Hepatocyte (in vitro differentiated cells): Measurements from ENCODE around the gene FAM151B.

Experiments
- CTCF ChIP-seq: fragments of 200-600 bp; sonication (generic); IDR thresholded peaks from 2 replicates; pipeline ENCODE4 v1.5.1; 2016; ENCODE audit warnings: antibody characterized with exemption, mild to moderate bottlenecking; ENCODE audit not compliant: poor library complexity
- EZH2 ChIP-seq: fragments of 200-600 bp; sonication (generic); IDR thresholded peaks from 2 replicates; pipeline ENCODE4 v1.6.1; 2016; ENCODE audit warnings: antibody characterized with exemption, mild to moderate bottlenecking, borderline replicate concordance

GRCh38 chr5:80591352-80591751, 103.5 kb downstream of the FAM151B start:
- TF ChIP-seq CTCF (no peak), EZH2 (no peak)
